IPS-18a (cell line): ENCODE results near the gene SDHAF2.
"Not testable (repeated sequence)": the region's sequence is repeated elsewhere in the genome, so short reads cannot be mapped to it uniquely, and the experiment has no call there.

ENCODE experiments used
- H3K27ac ChIP-seq: one replicate; pipeline ENCODE4 v1.5.1; 2013; ENCODE audit warnings: low read length
- H3K27me3 ChIP-seq: one replicate; pipeline ENCODE4 v1.6.1; 2013; ENCODE audit warnings: mild to moderate bottlenecking, low read length; ENCODE audit not compliant: control insufficient read depth, insufficient read depth
- H3K36me3 ChIP-seq: one replicate; pipeline ENCODE4 v1.6.1; 2013; ENCODE audit warnings: low read depth, low read length; ENCODE audit not compliant: control insufficient read depth
- H3K4me1 ChIP-seq: one replicate; pipeline ENCODE4 v1.6.1; 2013; ENCODE audit warnings: low read depth, low read length; ENCODE audit not compliant: control insufficient read depth
- H3K4me3 ChIP-seq: one replicate; pipeline ENCODE4 v1.5.1; 2013; ENCODE audit warnings: low read length
- H3K9ac ChIP-seq: one replicate; pipeline ENCODE4 v1.6.1; 2013; ENCODE audit warnings: mild to moderate bottlenecking, low read length, moderate library complexity
- H3K9me3 ChIP-seq: one replicate; pipeline ENCODE4 v1.6.1; 2013; ENCODE audit warnings: low read depth, low read length; ENCODE audit not compliant: control insufficient read depth

SDHAF2 gene

DNA sequence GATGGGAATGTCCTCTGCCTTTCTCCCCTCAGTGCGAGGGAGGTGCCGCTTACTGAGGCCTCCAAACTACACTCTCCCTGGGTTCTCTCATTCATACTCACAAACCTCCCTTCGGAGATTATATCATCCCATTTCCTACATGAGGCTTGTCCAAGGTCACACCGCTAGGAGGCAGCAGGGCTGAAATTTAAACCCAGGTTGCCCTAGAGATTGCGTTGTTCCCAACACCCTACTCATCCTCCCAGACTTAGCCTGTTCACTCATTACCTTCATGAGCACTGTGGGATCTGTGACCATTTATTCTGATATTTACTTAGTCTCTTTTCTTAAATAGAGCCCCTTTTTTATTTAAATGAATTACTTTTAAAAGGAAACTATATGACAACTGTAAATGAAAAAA, 31.1 kb downstream of the SDHAF2 start:
- no peaks in the 10 kb centered on the region for H3K36me3 ChIP-seq
- H3K9me3 ChIP-seq, result no peaks in the 10 kb centered on the region
- H3K27me3 ChIP-seq, result no peaks in the 10 kb centered on the region
- no peaks in the 10 kb centered on the region for H3K4me1 ChIP-seq
- no peak overlapping the region for H3K9ac ChIP-seq
- no peak overlapping the region for H3K27ac ChIP-seq
- no peak overlapping the region for H3K4me3 ChIP-seq

DNA sequence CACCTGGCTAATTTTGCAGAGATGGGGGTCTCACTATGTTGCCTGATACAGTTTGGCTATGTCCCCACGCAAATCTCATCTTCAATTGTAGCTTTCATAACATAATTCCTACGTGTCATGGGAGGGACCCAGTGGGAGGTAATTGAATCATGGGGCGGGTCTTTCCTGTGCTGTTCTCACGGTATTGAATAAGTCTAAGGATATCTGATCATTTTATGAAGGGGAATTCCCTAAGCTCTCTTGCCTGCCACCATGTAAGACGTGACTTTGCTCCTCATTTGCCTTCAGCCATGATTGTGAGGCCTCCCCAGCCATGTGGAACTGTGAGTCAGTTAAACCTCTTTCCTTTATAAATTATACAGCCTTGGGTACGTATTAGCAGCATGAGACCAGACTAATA, 37.7 kb downstream of the SDHAF2 start:
- H3K9me3 ChIP-seq, H3K27me3 ChIP-seq, H3K36me3 ChIP-seq, H3K27ac ChIP-seq, H3K9ac ChIP-seq, H3K4me1 ChIP-seq, H3K4me3 ChIP-seq: not testable (repeated sequence)

DNA sequence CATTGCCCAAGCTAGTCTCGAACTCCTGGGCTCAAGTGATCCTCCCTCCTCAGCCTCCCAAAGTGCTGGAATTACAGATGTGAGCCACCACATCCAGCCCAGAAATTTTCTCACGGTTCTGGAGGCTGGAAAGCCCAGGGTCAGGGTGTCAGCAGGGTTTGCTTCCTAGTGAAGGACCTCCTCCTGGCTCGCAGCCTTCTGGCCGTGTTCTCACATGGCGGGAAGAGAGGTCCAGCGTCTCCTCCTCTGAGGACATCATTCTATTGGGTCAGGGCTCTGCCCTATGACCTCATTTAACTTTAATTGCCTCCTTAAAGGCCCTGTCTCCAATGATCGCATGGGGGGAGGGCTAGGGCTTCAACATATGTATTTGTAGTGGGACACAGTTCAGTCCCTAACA, 38.1 kb downstream of the SDHAF2 start:
- Histone ChIP-seq H3K4me3 (no peak overlapping the region), H3K9me3 (no peaks in the 10 kb centered on the region), H3K4me1 (no peaks in the 10 kb centered on the region), H3K27me3 (no peaks in the 10 kb centered on the region), H3K27ac (no peak overlapping the region), H3K9ac (no peak overlapping the region), H3K36me3 (no peaks in the 10 kb centered on the region)

DNA sequence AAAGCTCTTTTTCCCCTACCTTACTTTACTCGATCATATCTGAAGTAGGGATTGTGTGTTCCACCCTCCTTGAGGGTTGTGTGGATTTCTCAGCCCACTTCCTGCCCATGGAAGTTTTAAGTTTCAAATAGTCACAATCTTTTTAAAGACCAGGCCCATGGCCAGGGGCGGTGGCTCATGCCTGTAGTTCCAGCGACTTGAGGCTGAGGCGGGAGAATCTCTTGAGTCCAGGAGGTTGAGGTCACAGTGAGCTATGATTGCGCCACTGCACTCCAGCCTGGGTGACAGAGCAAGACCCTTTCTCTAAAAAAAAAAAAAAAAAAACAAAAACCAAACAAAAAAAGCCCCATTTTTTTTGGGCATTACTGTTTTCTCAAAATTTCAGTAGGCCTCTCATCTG, 42.4 kb downstream of the SDHAF2 start:
- no peaks in the 10 kb centered on the region for H3K27me3 ChIP-seq
- no peak overlapping the region for H3K4me3 ChIP-seq
- H3K36me3 ChIP-seq, result no peaks in the 10 kb centered on the region
- no peak overlapping the region for H3K9ac ChIP-seq
- no peaks in the 10 kb centered on the region for H3K9me3 ChIP-seq
- no peak overlapping the region for H3K27ac ChIP-seq
- no peaks in the 10 kb centered on the region for H3K4me1 ChIP-seq

DNA sequence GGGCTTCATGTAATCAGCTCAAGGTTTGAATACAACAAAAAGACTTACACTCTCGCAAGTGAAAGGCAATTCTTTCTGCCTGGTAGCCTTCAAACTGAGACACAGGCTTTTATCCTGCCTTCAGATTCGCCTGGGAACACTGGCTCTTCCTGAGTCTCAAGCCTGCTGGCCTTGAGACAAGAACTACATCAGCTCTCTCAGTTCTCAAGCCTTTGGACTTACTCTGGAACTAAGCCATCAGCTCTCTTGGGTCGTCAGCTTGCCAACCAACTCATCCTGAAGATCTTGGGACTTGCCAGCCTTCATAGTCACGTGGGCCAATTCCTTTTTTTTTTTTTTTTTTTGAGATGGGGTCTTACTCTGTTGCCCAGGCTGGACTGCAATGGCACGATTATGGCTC, 42.9 kb downstream of the SDHAF2 start:
- no peaks in the 10 kb centered on the region for H3K9me3 ChIP-seq
- no peaks in the 10 kb centered on the region for H3K36me3 ChIP-seq
- no peak overlapping the region for H3K9ac ChIP-seq
- H3K4me1 ChIP-seq, result no peaks in the 10 kb centered on the region
- no peak overlapping the region for H3K4me3 ChIP-seq
- no peaks in the 10 kb centered on the region for H3K27me3 ChIP-seq
- no peak overlapping the region for H3K27ac ChIP-seq

DNA sequence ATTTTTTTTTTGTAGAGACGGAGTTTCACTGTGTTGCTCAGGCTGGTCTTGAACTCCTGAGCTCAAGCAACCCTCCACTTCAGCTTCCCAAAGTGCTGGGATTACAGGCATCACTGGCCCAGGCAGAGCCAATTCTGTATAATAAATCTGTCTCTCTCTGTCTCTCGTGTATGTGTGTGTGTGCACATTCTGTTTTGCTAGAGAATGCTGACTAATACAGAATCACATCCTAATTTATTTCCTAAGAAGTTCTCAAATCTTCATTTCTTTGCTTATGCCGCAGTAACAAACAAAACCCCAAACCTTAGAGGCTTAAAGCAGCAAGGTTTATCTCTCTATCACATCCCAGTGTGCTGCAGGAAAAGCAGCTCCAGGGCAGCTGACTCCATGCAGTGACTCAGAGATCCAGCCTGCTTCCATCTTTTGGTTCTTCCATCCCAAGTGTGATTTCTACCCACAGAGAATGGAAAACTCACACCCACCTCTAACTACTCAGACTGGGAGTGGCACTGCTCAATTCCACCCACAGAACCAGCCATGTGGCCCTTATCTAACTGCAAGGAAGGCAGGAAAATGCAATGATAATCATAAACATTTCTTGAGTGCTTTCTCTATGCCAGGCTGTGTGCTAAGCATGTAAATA, 43.6 kb downstream of the SDHAF2 start:
- no peak overlapping the region for H3K4me3 ChIP-seq
- no peaks in the 10 kb centered on the region for H3K27me3 ChIP-seq
- no peaks in the 10 kb centered on the region for H3K4me1 ChIP-seq
- no peak overlapping the region for H3K27ac ChIP-seq
- H3K9me3 ChIP-seq, result no peaks in the 10 kb centered on the region
- no peak overlapping the region for H3K9ac ChIP-seq
- no peaks in the 10 kb centered on the region for H3K36me3 ChIP-seq

DNA sequence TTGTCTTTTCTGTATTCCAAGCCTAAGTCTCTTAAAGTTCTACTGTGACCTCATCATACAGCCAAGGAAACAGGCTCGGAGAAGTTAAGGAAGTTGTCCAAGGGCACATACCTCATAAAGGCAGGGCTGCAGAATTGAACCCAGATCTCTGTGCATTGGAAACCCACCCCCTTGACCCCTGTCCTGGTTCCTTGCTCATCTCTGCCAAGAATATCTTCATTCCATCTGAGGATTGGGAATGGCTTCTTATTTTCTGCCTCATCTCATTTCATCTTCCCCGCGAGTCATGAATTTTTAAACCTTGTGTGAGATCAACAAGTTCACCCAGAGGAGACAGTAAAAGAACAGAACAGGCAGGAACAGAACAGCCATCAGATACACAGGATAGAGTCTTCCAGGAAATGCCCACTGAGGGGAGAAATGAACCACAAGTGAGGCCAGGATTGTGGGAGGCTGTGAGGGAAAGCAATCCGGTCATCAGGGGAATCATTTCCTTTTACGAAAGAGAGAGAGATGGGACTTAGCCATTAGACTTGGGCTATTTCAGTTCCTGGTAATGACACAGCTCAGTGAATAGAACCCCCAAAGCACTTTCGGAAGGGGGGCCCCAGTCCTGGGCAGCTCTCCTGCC, 44.2 kb downstream of the SDHAF2 start:
- no peak overlapping the region for H3K9ac ChIP-seq
- no peak overlapping the region for H3K4me3 ChIP-seq
- no peak overlapping the region for H3K27ac ChIP-seq
- no peaks in the 10 kb centered on the region for H3K27me3 ChIP-seq
- no peaks in the 10 kb centered on the region for H3K36me3 ChIP-seq
- no peaks in the 10 kb centered on the region for H3K4me1 ChIP-seq
- H3K9me3 ChIP-seq, result no peaks in the 10 kb centered on the region

DNA sequence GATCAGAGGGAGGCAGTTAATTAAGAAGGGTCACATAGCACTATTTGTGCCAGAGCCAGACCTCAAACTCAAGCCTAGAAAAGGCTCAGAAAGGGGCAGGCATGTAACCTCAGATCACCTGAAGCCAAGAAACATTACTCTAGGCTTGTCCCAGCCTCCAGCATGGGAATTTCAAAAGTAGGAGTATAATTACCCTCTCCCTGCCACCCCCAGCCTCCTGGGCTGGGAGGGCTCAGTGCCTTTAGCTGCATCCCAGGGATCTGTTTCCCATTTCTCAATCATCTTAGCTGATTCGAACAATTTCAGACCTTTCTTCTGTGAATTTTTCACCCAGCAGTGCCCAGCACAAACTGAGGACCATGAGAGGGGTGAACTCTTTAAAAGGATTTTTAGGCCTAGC, 45.5 kb downstream of the SDHAF2 start:
- no peaks in the 10 kb centered on the region for H3K9me3 ChIP-seq
- H3K9ac ChIP-seq, result no peak overlapping the region
- no peaks in the 10 kb centered on the region for H3K36me3 ChIP-seq
- H3K4me1 ChIP-seq, result peaks cover 1% of the 10 kb centered on the region
- no peak overlapping the region for H3K27ac ChIP-seq
- no peak overlapping the region for H3K4me3 ChIP-seq
- no peaks in the 10 kb centered on the region for H3K27me3 ChIP-seq

DNA sequence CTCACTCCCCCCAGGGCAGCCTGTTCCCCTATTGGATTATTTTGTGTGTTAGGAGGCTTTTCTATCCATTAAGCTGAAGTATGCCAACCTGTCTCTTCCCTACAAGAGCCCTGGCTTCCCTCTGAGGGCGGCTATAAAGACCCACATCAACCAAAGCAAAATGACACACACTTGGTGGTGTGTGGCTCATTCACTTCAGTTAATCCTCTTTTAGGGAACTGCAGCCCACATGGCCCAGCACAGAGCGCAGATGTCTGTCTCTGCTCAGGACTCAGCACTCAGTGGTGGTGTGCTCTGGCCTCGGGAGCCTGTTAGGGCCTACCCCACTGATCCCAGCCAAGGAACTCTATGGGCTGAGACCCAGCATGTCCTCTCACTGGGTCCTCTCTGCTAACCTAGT, 46.4 kb downstream of the SDHAF2 start:
- H3K9me3 ChIP-seq, result no peaks in the 10 kb centered on the region
- peaks cover 6% of the 10 kb centered on the region for H3K4me1 ChIP-seq
- H3K27ac ChIP-seq, result no peak overlapping the region

DNA sequence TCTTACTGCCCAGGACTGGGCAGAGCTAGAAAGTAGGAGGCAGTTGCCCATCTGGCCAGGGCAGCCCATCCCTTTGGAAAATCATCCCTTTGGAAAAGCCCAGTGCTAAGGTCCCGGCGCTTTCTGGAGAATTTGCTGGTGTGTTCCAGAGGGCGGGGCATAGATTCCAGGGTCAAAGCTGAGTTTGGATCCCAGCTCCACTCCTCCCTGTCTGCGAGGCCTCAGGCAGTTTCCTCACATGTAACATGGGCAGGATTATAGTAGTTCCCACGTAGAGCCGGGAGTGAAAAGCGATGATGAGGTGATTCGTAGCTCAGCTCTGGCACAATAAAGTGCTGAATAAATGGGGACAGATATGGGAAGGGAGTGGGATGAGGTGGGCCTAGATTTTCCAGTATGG, 47.2 kb downstream of the SDHAF2 start:
- Histone ChIP-seq H3K36me3 (no peaks in the 10 kb centered on the region), H3K9ac (no peak overlapping the region), H3K27ac (no peak overlapping the region), H3K9me3 (no peaks in the 10 kb centered on the region), H3K4me1 (peaks cover 6% of the 10 kb centered on the region), H3K4me3 (no peak overlapping the region), H3K27me3 (no peaks in the 10 kb centered on the region)

More for the DNA sequence above, 46.4 kb downstream of the SDHAF2 start:
- Histone ChIP-seq H3K9ac (no peak overlapping the region), H3K27me3 (no peaks in the 10 kb centered on the region), H3K36me3 (no peaks in the 10 kb centered on the region), H3K4me3 (no peak overlapping the region)

DNA sequence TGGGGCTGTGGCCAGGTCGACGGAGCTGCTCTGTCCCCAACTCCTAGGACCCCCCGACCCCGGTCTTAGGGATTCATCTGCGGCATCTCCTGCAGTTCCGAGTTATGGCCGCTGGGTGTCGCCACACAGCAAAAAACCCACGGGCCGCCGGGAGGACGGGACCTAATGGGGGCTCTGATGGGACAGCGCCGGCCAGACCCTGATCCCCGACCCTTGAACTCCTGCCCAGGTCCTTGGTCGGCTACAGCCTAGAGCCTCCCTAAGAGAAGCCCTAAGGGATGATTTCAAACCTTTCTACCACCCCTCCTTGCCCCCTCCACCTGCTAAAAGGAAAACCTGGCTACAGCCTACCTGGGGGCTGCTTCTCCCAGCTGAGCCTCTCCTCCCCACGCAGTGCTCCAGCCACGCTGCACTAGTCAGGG, 47.8 kb downstream of the SDHAF2 start:
- H3K27me3 ChIP-seq, result no peaks in the 10 kb centered on the region
- no peaks in the 10 kb centered on the region for H3K36me3 ChIP-seq
- no peak overlapping the region for H3K4me3 ChIP-seq
- no peaks in the 10 kb centered on the region for H3K9me3 ChIP-seq
- H3K9ac ChIP-seq, result no peak overlapping the region
- H3K4me1 ChIP-seq, result peaks cover 6% of the 10 kb centered on the region
- H3K27ac ChIP-seq, result no peak overlapping the region

DNA sequence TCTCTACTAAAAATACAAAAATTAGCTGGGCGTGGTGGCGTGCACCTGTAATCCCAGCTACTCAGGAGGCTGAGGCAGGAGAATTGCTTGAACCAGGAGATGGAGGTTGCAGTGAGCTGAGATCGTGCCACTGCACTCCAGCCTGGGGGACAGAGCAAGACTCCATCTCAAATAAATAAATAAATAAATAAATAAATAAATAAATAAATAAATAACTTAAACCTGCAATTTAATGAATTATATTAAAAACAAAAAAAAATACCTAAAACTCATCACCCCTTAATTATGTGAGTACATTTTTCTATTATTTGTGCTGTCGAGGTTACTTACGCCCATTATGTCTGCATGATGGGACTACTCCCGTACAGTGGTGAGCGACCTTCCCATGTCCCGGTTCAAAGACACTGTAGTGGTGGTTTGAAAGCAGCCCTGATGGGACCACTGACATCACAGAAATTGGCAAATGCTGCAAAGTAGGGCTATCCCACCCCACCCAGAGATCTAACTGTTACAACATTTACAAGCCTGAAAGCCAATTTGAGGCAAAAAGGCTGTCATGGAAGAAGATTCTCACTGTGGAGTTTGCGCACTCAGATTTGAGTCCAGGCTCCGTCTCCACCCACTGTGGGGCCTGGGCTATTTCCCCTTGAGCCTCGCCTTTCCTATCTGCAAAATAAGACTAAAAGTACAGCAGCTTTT, 49.6 kb downstream of the SDHAF2 start:
- not testable (repeated sequence) for H3K27me3 ChIP-seq, H3K36me3 ChIP-seq, H3K9ac ChIP-seq, H3K4me3 ChIP-seq, H3K9me3 ChIP-seq, H3K27ac ChIP-seq, H3K4me1 ChIP-seq
